Activated CD8-positive, alpha-beta memory T cell treated with anti-CD3 and anti-CD28 coated beads, Interleukin-2, amount 50 U/mL, for 1 hour (primary cell): ENCODE data around the gene TRAPPC3.
"Not testable (repeated sequence)": the region's sequence is repeated elsewhere in the genome, so short reads cannot be mapped to it uniquely, and the experiment has no call there.

Experiments
- DNase-seq: peaks from one replicate; pipeline ENCODE4 v3.0.0-alpha.2; 2020; ENCODE audit errors: extremely low read depth

Gene TRAPPC3

GRCh38 chr1:36149237-36149972 lies at the start of gene TRAPPC3:
TRAPPC3 (minus strand) TSS chr1:36149486; CDS start chr1:36149378, 108 bp downstream.
- peak; percentile 99 for DNase-seq

- DNase-seq = no peak
These were observed 49.4 kb upstream of the TRAPPC3 start for GRCh38 chr1:36198641-36199040.

- not testable (repeated sequence) for DNase-seq
These were observed 47.5 kb upstream of the TRAPPC3 start for GRCh38 chr1:36196805-36197204.

- peak; percentile 69 for DNase-seq
These were observed 38.7 kb upstream of the TRAPPC3 start for GRCh38 chr1:36187800-36188593.

GRCh38 chr1:36183309-36183856 lies 34.1 kb upstream of the TRAPPC3 start:
- no peak for DNase-seq

GRCh38 chr1:36182734-36183133 lies 33.4 kb upstream of the TRAPPC3 start:
- no peak for DNase-seq

GRCh38 chr1:36179220-36179600 lies 29.9 kb upstream of the TRAPPC3 start:
- no peak for DNase-seq

- DNase-seq = no peak
These were observed 29.4 kb upstream of the TRAPPC3 start for GRCh38 chr1:36178471-36179219.

- DNase-seq = no peak
These were observed 28.5 kb upstream of the TRAPPC3 start for GRCh38 chr1:36177589-36178431.

- DNase-seq = no peak
These were observed 27.0 kb upstream of the TRAPPC3 start for GRCh38 chr1:36176106-36176949.

GRCh38 chr1:36175137-36176095 lies 26.1 kb upstream of the TRAPPC3 start:
- DNase-seq = no peak

- no peak for DNase-seq
These were observed 25.4 kb upstream of the TRAPPC3 start for GRCh38 chr1:36174713-36175112.

GRCh38 chr1:36172983-36173382 lies 23.7 kb upstream of the TRAPPC3 start:
- DNase-seq = no peak

- DNase-seq = no peak
These were observed 22.9 kb upstream of the TRAPPC3 start for GRCh38 chr1:36172017-36172747.

- no peak for DNase-seq
These were observed 21.5 kb upstream of the TRAPPC3 start for GRCh38 chr1:36170643-36171412.

GRCh38 chr1:36168514-36168913 lies 19.2 kb upstream of the TRAPPC3 start:
- no peak for DNase-seq
